ENCODE data around the gene TMEM54. TPM values are rescaled to one million over a fixed set of nuclear protein-coding genes. Genes with fewer than 3 reads are reported as not detected.

TMEM54 gene
- total and polyA plus RNA-seq, 9 of the 15 experiments (the other 6 are each of a cell fraction or from before 2014, with no cell fraction given), result 1.00 to 16.2 (median 8.2) TPM

GRCh38 chr1:32944180-32944579 is 43.0 kb upstream of the TMEM54 start:
- Histone ChIP-seq H3K36me3 (ENCODE audit: control insufficient read depth, insufficient read depth, low read length) (peaks cover 58% of the 10 kb centered on the region), H2AFZ (ENCODE audit: low read depth, low read length) (no peak overlapping the region), H3K4me3 (no peak overlapping the region), H3K27ac (ENCODE audit: extremely low read depth, low read depth, low read length) (no peak overlapping the region), H3K4me2 (ENCODE audit: insufficient read depth, low read length) (no peak overlapping the region), H3K9me3 (replicated peaks; ENCODE audit: control insufficient read depth, insufficient read depth, low read depth, low read length) (no peaks in the 10 kb centered on the region), H3K9ac (ENCODE audit: insufficient read depth in 1 of 2, low read depth in 2 of 2, low read length in 2 of 2) (no peak overlapping the region), H3K27me3 (ENCODE audit: control insufficient read depth in 2 of 2, insufficient read depth in 2 of 2, low read length in 2 of 2) (no peaks in the 10 kb centered on the region), H3K9me1 (ENCODE audit: control insufficient read depth, insufficient read depth, low read length) (no peaks in the 10 kb centered on the region), H3K79me2 (ENCODE audit: control insufficient read depth, insufficient read depth, low read length) (no peaks in the 10 kb centered on the region), H4K20me1 (replicated peaks; ENCODE audit: control insufficient read depth, insufficient read depth, low read length) (no peaks in the 10 kb centered on the region), H3K4me1 (replicated peaks in 1 of 2; ENCODE audit: control insufficient read depth in 2 of 2, insufficient read depth in 2 of 2, low read length in 2 of 2) (peaks cover 5 to 16% of the 10 kb centered on the region in 2 experiments; a peak in 4 of 5 replicates)
- no TSS peak for BruUV-seq (replicated peaks)
- DNase-seq (ENCODE audit: extremely low read depth in 1 of 4, low spot score in 3 of 4), result no peak
- no peak for ATAC-seq
- FAIRE-seq, result no peak
- intact Hi-C loops (cut with micrococcal nuclease) (no loop called here), in situ Hi-C loops (cut with MboI) (no loop called here)
- ChIA-PET CTCF (ENCODE audit: low intra/inter-chr PET ratio) (no interaction called here), POLR2A (interaction anchor here (1.0 to 2.0 kb wide), 5 partner anchors 10 to 20 kb away, joined by 4 read pairs; partner anchors contain the start of gene RNF19B)
- no peak for TF ChIP-seq TFAM (CRISPR knock-in tag; conservative IDR thresholded peaks at IDR 0.05)
- TF ChIP-seq RAD21 (CRISPR knock-in tag; conservative IDR thresholded peaks at IDR 0.05 in 1 of 2, IDR thresholded peaks at IDR 0.05 in 1 of 2), result no peak
- TF ChIP-seq MXD1 (CRISPR knock-in tag; IDR thresholded peaks at IDR 0.05; ENCODE audit: borderline replicate concordance, poor library complexity, severe bottlenecking), result no peak
- TF ChIP-seq SIN3A (IDR thresholded peaks at IDR 0.05; ENCODE audit: borderline replicate concordance in 2 of 2, control insufficient read depth in 1 of 2, low read depth in 2 of 2, low read length in 2 of 2), result no peak
- TF ChIP-seq TSC22D4 (tag; IDR thresholded peaks at IDR 0.05), result no peak
- no peak for TF ChIP-seq ZKSCAN3 (CRISPR knock-in tag; IDR thresholded peaks at IDR 0.05)
- no peak for TF ChIP-seq HMGXB4 (CRISPR knock-in tag; IDR thresholded peaks at IDR 0.05)
- TF ChIP-seq HSF4 (CRISPR knock-in tag; IDR thresholded peaks at IDR 0.05; ENCODE audit: borderline replicate concordance), result no peak
- no peak for TF ChIP-seq TSHZ1 (CRISPR knock-in tag; IDR thresholded peaks at IDR 0.05)
- TF ChIP-seq TAF7 (tag; IDR thresholded peaks at IDR 0.05), result no peak
- no peak for TF ChIP-seq E2F5 (CRISPR knock-in tag; IDR thresholded peaks at IDR 0.05)
- TF ChIP-seq NCOA1 (IDR thresholded peaks at IDR 0.05; ENCODE audit: low read depth), result no peak
- TF ChIP-seq SMARCA4 (IDR thresholded peaks at IDR 0.05), result no peak
- no peak for TF ChIP-seq KAT2B (IDR thresholded peaks at IDR 0.05; ENCODE audit: low read depth, low read length)

Measured in K562 (cell line).